HG02973 (cell line): ENCODE data around the gene INHBB.
"Not testable (repeated sequence)": the region's sequence is repeated elsewhere in the genome, so short reads cannot be mapped to it uniquely, and the experiment has no call there.

Experiments
- ATAC-seq: cut with Tn5 transposase; IDR thresholded peaks from one replicate; pipeline ENCODE4 v1.9.1; 2021; ENCODE audit warnings: moderate library complexity; ENCODE audit not compliant: unreplicated experiment

The INHBB gene

GRCh38 chr2:120376679-120377640 lies 31.0 kb downstream of the INHBB start:
- no peak for ATAC-seq

GRCh38 chr2:120378605-120379004 lies 32.7 kb downstream of the INHBB start:
- ATAC-seq, result no peak

GRCh38 chr2:120379916-120380893 lies 34.3 kb downstream of the INHBB start:
- no peak for ATAC-seq

GRCh38 chr2:120381192-120381591 lies 35.3 kb downstream of the INHBB start:
- no peak for ATAC-seq

GRCh38 chr2:120381661-120382060 lies 35.7 kb downstream of the INHBB start:
- ATAC-seq, result no peak

GRCh38 chr2:120382541-120383144 lies 36.7 kb downstream of the INHBB start:
- no peak for ATAC-seq

- no peak for ATAC-seq
Observed at GRCh38 chr2:120383191-120383590, 37.3 kb downstream of the INHBB start.

- no peak for ATAC-seq
Observed at GRCh38 chr2:120383631-120384340, 37.9 kb downstream of the INHBB start.

GRCh38 chr2:120384486-120385354 lies 38.8 kb downstream of the INHBB start:
- no peak for ATAC-seq

GRCh38 chr2:120385355-120386127 lies 39.6 kb downstream of the INHBB start:
- no peak for ATAC-seq

GRCh38 chr2:120388222-120389035 lies 42.5 kb downstream of the INHBB start:
- no peak for ATAC-seq

GRCh38 chr2:120389036-120389391 lies 43.1 kb downstream of the INHBB start:
- ATAC-seq, result no peak

GRCh38 chr2:120390381-120391055 lies 44.6 kb downstream of the INHBB start:
- no peak for ATAC-seq

GRCh38 chr2:120391382-120391781 lies 45.4 kb downstream of the INHBB start:
- ATAC-seq, result not testable (repeated sequence)

- no peak for ATAC-seq
Observed at GRCh38 chr2:120391911-120392665, 46.2 kb downstream of the INHBB start.

GRCh38 chr2:120392923-120393322 lies 47.0 kb downstream of the INHBB start:
- no peak for ATAC-seq

- ATAC-seq, result no peak
Observed at GRCh38 chr2:120393456-120393855, 47.5 kb downstream of the INHBB start.
